ENCODE results near the gene CBLN1.

GRCh38 chr16:49276646-49277385 lies 4.8 kb downstream of the CBLN1 start:
- TF ChIP-seq CTCF (IDR thresholded peaks at IDR 0.05), result no peak
- no peak for TF ChIP-seq POLR2AphosphoS5 (IDR thresholded peaks at IDR 0.05)

Measured in transverse colon (tissue), 4 donors.